ENCODE data around the gene SGF29. TPM values are rescaled to one million over a fixed set of nuclear protein-coding genes. Genes with fewer than 3 reads are reported as not detected.
"Not testable (repeated sequence)": the region's sequence is repeated elsewhere in the genome, so short reads cannot be mapped to it uniquely, and the experiment has no call there.

Gene SGF29
- total RNA-seq, 3 donors from 2014 or later, result 28.5 to 35.8 (median 28.8) TPM

DNA sequence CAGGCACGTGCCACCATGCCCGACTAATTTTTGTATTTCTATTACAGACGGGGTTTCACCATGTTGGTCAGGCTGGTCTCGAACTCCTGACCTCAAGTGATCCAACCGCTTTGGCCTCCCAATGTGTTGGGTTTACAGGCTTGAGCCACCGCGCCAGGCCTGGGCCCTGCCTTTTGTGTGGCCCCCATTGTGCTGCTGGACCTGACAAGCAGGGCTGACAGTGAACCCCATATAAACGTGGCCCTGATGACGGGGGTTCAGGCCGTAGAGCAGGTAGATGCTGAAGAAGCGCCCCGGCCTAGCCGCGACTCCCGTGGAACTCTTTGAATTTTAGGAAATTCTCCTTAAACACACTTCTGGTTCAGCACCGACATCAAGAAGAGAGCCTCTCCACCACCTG, 60.8 kb downstream of the SGF29 start:
- H3K9me3 ChIP-seq; intact Hi-C loops (cut with DNase I; ENCODE audit: low total_unique reads); H3K27ac ChIP-seq; H3K4me1 ChIP-seq; H3K27me3 ChIP-seq; H3K4me3 ChIP-seq; DNase-seq (ENCODE audit: low spot score in 2 of 2); H3K36me3 ChIP-seq: not testable (repeated sequence)

GRCh38 chr16:28615486-28616223, 61.9 kb downstream of the SGF29 start:
- H3K4me1 ChIP-seq; H3K27me3 ChIP-seq; H3K27ac ChIP-seq; H3K4me3 ChIP-seq; H3K9me3 ChIP-seq; H3K36me3 ChIP-seq; intact Hi-C loops (cut with DNase I; ENCODE audit: low total_unique reads): not testable (repeated sequence)
- TF ChIP-seq, protein P1, sequence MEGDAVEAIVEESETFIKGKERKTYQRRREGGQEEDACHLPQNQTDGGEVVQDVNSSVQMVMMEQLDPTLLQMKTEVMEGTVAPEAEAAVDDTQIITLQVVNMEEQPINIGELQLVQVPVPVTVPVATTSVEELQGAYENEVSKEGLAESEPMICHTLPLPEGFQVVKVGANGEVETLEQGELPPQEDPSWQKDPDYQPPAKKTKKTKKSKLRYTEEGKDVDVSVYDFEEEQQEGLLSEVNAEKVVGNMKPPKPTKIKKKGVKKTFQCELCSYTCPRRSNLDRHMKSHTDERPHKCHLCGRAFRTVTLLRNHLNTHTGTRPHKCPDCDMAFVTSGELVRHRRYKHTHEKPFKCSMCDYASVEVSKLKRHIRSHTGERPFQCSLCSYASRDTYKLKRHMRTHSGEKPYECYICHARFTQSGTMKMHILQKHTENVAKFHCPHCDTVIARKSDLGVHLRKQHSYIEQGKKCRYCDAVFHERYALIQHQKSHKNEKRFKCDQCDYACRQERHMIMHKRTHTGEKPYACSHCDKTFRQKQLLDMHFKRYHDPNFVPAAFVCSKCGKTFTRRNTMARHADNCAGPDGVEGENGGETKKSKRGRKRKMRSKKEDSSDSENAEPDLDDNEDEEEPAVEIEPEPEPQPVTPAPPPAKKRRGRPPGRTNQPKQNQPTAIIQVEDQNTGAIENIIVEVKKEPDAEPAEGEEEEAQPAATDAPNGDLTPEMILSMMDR (IDR thresholded peaks at IDR 0.05), result peak in 2 of 3 donors; percentile 71 to 74
- DNase-seq (ENCODE audit: low spot score in 2 of 2), result peak in 1 of 2 donors; percentile 71

- H3K4me1 ChIP-seq; H3K4me3 ChIP-seq; DNase-seq (ENCODE audit: low spot score in 2 of 2); H3K27me3 ChIP-seq; intact Hi-C loops (cut with DNase I; ENCODE audit: low total_unique reads); H3K36me3 ChIP-seq; H3K9me3 ChIP-seq: not testable (repeated sequence)
- peak overlapping the region; percentile 54 to 75 for H3K27ac ChIP-seq
These were observed 62.5 kb downstream of the SGF29 start for GRCh38 chr16:28616224-28616577.

GRCh38 chr16:28616636-28617035, 62.9 kb downstream of the SGF29 start:
- Histone ChIP-seq H3K27me3 (no peaks in the 10 kb centered on the region), H3K4me3 (no peak overlapping the region), H3K4me1 (no peaks in the 10 kb centered on the region), H3K36me3 (no peaks in the 10 kb centered on the region), H3K27ac (peak overlapping the region; percentile 54 to 75), H3K9me3 (no peaks in the 10 kb centered on the region)
- peak in 1 of 2 donors; percentile 48 for DNase-seq (ENCODE audit: low spot score in 2 of 2)
- intact Hi-C loops (cut with DNase I; ENCODE audit: low total_unique reads), result no loop called here
- TF ChIP-seq POLR2AphosphoS5 (IDR thresholded peaks at IDR 0.05) (no peak), POLR2A (IDR thresholded peaks at IDR 0.05) (no peak)
- TF ChIP-seq, protein P1 (IDR thresholded peaks at IDR 0.05), result no peak

- TF ChIP-seq POLR2AphosphoS5 (IDR thresholded peaks at IDR 0.05) (no peak), POLR2A (IDR thresholded peaks at IDR 0.05) (no peak)
- TF ChIP-seq, protein P1 (IDR thresholded peaks at IDR 0.05), result no peak
- Histone ChIP-seq H3K9me3 (no peaks in the 10 kb centered on the region), H3K27ac (peak overlapping the region; percentile 54 to 55), H3K4me1 (no peaks in the 10 kb centered on the region), H3K36me3 (no peaks in the 10 kb centered on the region), H3K4me3 (no peak overlapping the region), H3K27me3 (no peaks in the 10 kb centered on the region)
- intact Hi-C loops (cut with DNase I; ENCODE audit: low total_unique reads), result no loop called here
- DNase-seq (ENCODE audit: low spot score in 2 of 2), result no peak
These were observed 64.2 kb downstream of the SGF29 start for GRCh38 chr16:28617874-28618273.

DNA sequence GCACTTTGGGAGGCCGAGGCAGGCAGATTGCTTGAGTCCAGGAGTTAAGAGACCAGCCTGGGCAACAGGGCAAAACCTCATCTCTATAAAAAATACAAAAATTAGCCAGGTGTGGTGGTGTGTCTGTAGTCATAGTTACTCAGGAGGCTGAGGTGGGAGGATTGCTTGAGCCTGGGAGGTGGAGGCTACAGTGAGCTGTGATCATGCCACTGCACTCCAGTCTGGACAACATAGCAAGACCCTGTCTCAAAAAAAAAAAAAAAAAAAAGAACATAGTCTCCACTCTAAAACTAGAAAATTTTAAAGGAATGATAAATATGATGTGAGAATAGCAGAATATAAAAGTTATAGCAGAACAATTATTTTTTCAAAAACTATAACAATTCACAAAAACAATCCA, 66.6 kb downstream of the SGF29 start:
- H3K4me3 ChIP-seq, H3K9me3 ChIP-seq: not testable (repeated sequence)

More for the DNA sequence above, 66.6 kb downstream of the SGF29 start:
- not testable (repeated sequence) for H3K27ac ChIP-seq; H3K36me3 ChIP-seq; H3K4me1 ChIP-seq; H3K27me3 ChIP-seq; DNase-seq (ENCODE audit: low spot score in 2 of 2)
- intact Hi-C loops (cut with DNase I; ENCODE audit: low total_unique reads), result loop anchor here (10.0 kb wide), 1 partner anchor 136 kb away; no protein-coding TSS in a partner anchor

All from breast epithelium (tissue), 4 donors.